ENCODE data around the gene FSTL4.
"Not testable (repeated sequence)": the region's sequence is repeated elsewhere in the genome, so short reads cannot be mapped to it uniquely, and the experiment has no call there.

FSTL4 gene

DNA sequence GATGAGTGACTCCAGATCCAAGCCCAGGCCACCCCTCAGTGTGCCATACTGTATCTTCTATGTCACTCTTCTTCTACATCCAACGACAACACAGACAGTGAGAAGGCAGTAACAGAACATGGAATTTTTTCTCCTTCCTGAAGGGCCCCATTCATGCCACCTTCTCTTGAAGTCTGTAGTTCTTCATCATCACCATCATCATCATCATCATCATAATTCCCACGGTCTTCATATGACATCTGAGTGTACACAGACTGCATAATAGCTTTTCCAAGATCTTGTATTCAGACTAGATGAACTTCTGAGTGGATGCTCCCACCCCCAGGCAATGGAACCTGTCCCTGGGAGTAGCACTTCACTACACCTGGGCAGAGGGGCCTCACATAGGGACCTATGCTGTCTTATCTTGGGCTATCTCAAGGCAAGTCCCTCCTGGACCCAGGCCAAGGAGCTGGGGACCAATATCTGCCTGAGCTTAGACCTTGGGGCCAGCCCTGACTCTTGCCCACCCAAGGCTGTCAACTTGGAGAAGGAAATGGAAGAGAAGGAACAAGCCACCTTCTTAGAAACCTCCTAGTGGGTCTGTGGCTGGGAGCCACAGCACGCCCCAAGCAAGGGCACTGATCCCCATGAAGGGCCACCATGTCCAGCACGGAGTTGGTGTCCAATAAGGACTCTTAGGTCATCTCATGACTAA is 159.1 kb downstream of the FSTL4 start:
- no peak for DNase-seq

DNA sequence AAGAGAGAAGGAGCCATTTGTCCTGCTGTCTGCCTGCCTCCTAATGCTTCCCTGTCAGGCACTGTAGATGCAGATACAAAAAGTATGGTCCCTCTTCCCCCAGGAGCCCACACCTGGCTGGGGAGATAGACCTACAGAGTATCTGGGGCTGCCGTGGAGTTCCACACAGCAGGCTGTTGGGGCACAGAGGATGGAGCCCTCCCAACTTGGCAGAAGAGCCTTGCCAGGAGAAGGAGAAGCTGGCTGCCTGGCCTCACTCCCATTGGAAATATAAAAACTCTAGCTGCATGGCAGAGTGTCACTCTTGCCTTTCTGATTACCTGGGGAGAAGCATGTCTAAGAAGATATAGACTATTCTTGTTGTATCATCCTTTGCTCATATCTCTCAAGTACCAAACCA is 160.4 kb downstream of the FSTL4 start:
- no peak for DNase-seq

- DNase-seq = no peak
Observed at GRCh38 chr5:133450286-133450685, 162.1 kb downstream of the FSTL4 start.

DNA sequence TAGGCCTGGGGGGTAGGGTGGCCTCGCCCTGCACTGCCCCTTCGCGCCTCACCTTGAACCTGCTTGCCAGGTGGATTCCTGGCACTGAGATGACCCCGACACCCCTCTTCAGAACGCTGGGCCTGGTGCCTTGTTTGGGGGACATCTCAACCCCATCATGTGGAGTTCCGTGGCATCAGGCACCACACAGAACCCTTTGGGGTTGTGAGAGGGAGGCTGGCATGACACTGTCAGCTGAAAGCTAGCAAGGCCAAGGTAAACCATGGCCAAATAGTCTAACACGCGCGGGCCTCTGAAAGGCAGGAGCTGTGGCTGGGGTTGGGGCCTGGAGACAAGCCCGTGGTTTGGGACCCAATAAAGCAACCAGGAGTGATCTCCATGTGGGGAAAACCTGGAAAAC is 163.2 kb downstream of the FSTL4 start:
- no peak for DNase-seq

DNA sequence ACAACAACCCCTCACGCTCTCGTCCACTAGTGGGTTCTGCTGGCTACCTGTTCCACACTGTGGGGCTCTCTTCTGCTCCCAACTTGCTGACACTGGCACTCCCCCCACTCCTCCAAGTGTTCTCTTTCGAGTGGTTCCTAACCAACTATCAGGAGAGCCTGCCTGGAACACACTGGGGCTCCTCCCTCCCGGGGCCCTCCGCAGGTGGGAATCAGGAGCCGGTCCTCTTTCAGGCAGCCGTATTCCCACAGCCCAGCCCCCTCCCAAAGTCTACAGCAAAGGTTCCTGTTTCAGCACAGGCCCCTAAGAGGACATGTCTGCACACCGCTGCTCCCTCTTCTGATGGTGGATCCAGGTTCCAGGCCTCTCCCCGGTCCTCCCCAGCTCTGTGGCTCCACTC is 165.9 kb downstream of the FSTL4 start:
- no peak for DNase-seq

- DNase-seq = no peak
Observed at GRCh38 chr5:133445744-133446143, 166.6 kb downstream of the FSTL4 start.

- DNase-seq = not testable (repeated sequence)
Observed at GRCh38 chr5:133445204-133445603, 167.1 kb downstream of the FSTL4 start.

DNA sequence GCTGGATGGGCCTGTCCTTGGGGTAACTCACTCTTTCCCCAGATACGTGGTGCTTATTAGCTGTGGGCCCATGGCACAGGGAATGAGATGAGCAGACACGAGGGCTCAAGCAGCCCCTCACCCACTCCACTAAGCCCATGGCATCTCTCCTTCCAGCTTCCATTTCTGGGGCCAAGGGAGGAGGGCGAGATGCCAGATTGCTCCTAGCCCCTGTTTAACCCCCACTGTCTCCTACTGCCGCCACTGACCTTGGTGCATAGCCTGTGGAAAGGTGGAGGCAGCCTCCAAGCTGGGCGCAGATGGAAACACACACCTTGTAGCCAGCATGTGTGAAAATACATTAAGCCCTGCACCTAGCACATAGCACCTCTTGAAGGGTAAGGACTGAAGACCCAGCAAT is 167.6 kb downstream of the FSTL4 start:
- no peak for DNase-seq

GRCh38 chr5:133441166-133441815 is 171.1 kb downstream of the FSTL4 start:
- DNase-seq = no peak

DNA sequence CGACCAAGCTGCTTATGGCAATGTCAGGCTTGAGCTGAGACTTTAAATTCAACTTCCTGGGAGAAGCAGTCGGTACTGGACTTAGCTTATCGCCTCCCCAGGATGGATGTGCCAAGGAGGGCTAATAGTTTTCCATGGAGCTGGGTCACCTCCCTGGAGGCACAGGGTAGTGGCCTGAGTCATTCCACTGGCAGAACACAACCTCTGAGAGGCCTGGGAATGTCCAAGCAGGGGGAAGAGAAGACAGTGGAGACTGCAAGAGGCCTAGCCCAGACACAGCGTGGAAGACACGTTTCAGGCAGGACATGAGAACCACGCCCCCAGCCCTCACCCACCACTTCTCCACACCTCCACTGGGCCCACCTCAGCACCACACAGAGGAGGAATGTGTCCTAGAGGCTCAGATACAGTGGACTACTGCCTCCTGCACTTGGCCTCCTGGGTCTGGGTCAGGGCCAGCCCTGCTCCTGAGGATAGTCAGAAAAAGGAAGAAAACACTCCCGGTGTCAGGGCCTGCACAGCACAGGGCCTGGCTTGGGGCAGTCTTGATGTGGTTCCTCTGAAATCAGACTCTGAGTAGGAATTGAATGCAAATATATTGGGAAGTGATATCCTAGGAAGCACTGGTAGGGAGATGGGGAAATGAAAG is 171.8 kb downstream of the FSTL4 start:
- DNase-seq = no peak

- DNase-seq = no peak
Observed at GRCh38 chr5:133439859-133440258, 172.5 kb downstream of the FSTL4 start.

GRCh38 chr5:133438487-133438886 is 173.9 kb downstream of the FSTL4 start:
- DNase-seq = no peak

DNA sequence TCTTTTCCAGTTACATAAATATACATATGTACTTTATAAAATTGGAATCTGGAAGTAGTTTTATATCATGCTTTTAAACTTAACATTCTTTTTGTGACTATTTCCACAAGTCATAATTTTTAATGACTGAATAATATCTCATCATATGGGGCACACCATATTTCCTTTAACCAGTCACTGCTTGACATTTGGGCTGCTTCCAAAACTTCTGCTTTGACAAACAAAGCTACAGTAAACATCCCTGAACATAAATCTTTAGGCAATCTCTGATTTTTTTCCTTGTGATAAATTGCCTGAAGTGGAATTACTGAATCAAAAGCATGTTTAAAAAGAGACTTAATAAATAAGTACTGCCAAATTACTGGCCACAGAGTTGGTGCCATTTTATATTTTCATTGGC is 178.0 kb downstream of the FSTL4 start:
- DNase-seq = no peak

DNA sequence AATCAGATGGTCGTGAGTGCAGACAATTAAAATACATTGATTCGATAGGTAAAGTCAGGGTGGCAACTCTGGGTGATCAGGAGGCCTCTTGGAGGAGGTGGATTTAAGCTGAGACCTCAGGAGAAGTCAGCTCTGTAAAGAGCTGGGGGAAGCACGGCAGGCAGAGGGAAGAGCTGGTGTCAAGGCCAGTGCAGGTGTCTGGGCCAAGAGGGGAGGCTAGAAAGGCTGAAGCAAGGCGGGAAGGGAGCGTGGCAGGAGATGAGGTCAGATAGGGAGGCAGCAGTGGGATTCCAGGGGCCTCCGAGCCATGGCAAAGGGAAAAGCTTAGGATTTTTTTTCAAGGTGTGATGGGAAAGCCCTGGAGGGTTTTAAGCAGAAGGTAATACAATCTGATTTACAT is 178.7 kb downstream of the FSTL4 start:
- no peak for DNase-seq

DNA sequence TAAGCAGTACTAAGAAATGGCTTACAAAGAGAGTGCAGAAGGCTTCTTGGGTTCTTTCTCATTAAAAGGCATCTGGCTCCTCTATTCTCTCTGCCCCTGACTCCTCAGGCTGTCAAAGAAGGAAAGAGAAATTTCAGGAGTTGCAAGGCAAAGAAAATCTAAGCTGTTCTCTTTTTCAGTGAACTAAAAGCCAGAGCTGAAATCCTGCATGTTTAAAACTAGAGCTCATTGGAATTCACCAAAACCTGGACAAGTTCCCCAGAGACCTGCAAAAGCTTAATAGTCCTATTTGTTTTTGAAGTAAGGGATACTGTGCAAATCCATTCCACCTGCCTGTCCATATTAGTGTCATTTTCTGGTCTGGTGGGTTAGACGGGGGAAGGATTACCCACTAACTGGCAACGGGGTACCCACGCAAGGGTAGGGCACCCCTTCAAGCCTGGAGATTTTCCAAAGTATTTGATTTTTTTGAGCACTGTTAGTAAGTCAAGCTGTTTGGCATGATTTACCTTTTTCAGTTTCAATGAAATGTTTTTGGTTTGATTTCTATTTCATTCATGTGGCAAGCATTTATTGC is 179.3 kb downstream of the FSTL4 start:
- no peak for DNase-seq

DNA sequence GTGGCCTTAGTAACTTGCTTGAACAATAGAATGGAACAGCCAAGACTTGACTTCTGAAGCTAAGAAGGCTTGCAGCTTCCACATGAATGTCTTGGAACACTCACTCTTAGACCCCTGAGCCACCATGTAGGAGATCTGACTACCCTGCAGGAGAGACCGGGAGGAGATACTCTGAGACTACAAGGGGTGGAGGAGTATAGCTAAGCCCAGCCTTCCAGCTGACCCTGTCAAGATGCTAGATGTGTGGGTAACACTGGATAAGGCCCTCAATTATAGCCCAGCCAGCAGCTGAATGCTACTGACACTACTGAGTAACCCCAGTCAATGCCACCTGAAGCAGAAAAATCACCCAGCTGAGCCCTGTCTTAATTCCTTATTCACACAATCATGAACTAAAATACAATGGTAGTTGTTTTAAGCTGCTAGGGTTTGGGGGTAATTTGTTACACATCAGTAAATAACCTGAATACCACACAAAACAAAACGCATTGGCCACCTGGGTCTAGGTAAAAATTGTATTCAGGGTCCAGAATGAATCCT is 180.9 kb downstream of the FSTL4 start:
- DNase-seq = no peak

DNA sequence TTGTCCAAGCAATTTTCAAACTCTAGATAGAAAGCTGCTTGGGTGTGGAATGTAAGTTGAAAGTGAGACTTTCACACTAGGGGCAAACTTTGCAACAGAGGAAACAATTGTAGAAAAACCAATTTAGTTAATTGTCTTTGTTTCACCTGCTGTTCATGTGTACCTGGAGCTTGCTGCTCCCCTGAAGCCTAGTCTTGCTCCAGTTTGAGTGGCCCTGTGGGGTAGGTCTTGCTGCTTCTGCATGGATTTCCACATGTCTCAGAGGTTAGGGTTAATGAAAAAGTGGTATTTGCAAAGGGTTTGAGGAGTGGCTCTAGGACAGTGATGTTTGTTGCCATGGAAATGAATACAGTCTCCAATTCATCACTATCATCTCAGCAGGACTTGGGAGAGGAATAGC is 182.2 kb downstream of the FSTL4 start:
- no peak for DNase-seq

- no peak for DNase-seq
Observed at GRCh38 chr5:133429046-133429445, 183.3 kb downstream of the FSTL4 start.

DNA sequence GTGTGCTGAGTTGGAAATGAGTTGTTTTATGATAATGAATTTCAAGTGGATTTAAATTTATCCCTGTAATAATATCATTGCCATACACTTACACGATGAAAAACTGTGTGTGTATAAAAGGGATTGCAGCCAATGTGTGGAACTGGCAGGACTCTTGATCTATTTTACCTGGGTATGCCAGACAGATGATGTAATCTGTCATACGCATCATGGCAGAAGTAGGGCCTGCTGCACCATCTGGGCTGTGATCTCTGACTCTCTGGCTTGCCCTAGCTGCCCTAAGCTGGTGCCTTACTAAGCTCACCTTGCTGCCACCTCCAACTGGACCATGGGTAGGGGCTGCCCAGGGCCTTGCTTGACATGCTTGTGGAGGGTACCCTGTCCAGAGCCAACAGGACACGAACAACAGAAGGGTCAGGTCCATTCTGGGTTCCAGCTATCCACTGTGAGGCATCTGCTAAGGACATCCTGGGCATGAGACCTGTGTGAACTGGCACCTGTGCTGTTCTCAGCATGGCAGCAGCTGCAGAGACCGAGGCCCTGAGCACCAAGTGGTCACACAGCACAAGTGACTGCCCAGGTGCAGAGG is 184.2 kb downstream of the FSTL4 start:
- DNase-seq = no peak

DNA sequence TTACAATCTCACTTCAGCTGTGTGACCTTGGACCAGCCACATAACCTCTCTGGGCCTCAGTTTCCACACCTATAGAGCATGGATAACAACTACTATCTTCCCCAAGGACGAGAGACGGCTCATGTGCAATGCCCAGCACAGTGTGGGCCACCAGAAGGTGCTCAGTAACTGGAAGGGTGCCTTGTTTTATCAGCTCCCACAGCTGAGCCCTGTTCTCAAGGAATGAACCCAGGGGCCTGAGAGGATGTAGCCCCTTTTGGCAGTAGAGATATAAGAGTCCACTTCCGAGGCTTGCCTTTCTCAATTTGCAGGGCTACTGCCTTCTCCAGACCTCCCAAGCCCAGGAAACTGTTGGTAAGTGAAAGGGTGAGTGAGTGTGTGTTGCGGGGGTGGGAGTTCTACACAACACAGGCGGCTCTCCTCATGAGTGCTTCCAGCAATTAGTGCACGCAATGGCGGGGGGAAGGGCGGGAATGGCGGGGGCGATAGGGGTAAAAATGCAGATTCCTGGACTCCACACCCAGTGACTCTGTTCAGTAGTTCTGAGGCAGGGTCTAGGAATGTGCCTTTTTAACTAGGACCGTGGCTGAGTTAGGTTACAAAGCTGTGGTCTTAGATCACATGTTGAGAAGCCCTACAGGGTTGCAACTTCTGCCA is 185.1 kb downstream of the FSTL4 start:
- no peak for DNase-seq

DNA sequence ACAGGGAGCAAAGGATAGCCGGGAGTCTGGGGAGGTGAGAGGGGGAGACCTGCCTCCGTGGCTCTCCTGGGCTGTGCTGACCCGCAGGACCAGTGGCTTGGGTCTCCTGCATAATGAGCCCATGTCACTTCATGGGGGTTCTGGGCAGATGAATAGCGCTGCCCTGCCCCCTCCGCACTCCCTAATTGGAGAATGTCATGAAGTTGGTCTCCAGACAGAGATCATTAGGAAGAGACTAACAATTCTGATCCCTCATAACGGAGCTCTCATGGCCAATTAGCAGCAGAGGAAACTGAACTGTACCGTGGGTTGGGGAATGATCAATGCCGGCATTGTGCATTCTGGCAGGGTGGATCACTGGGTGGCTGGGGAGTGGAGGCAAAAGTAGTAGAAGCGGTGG is 186.1 kb downstream of the FSTL4 start:
- DNase-seq = no peak

GRCh38 chr5:133425764-133426163 is 186.6 kb downstream of the FSTL4 start:
- DNase-seq = no peak

DNA sequence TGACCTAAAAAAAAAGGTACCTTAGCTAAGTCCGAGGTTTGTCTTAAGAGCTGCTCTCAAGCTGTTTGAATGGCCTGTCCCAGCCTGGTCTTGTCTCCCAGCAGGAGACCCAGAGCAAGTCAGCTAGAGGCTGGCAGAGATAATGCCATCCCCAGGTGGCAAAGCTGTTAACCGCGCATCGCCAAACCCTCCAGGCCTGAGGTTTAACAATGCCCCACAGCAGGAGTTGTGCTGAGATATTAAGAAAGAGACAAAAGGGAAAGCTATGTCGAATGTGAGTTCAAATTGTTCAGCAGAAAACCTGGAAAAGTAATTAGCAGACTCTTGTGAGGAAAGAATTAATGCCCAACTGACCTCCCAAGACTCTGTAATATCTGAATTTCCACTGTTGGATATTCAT is 187.1 kb downstream of the FSTL4 start:
- DNase-seq = no peak

Data from cortex of kidney (tissue), 1 donor.